Adrenal gland (tissue), 5 donors: ENCODE results near the gene KATNB1.

Source experiments
- POLR2A ChIP-seq, 2 donors: fragments of 450-650 bp; IDR thresholded peaks; one replicate each; pipeline ENCODE4 v1.6.1; 2017; ENCODE audit warnings: antibody characterized with exemption in 2 of 2, mild to moderate bottlenecking in 2 of 2, moderate library complexity in 1 of 2
- TF ChIP-seq, protein P1 (sequence below), 6 experiments: fragments of 450-650 bp in 4 of 6; fragments of 200-600 bp in 2 of 6; sonication (generic) in 1 of 6; IDR thresholded peaks; 1 replicate in 5 of 6; 2 replicates in 1 of 6; pipeline versions ENCODE4 v1.5.1 to v1.8.0; 2016 to 2021; ENCODE audit warnings: antibody characterized with exemption in 6 of 6, mild to moderate bottlenecking in 2 of 6, moderate library complexity in 1 of 6
- donor health status: DM: no; HTN: no; CAD: no.

GRCh38 chr16:57709663-57710062 lies 25.9 kb upstream of the KATNB1 start:
- TF ChIP-seq POLR2A (IDR thresholded peaks at IDR 0.05): no peak
- TF ChIP-seq, protein P1, sequence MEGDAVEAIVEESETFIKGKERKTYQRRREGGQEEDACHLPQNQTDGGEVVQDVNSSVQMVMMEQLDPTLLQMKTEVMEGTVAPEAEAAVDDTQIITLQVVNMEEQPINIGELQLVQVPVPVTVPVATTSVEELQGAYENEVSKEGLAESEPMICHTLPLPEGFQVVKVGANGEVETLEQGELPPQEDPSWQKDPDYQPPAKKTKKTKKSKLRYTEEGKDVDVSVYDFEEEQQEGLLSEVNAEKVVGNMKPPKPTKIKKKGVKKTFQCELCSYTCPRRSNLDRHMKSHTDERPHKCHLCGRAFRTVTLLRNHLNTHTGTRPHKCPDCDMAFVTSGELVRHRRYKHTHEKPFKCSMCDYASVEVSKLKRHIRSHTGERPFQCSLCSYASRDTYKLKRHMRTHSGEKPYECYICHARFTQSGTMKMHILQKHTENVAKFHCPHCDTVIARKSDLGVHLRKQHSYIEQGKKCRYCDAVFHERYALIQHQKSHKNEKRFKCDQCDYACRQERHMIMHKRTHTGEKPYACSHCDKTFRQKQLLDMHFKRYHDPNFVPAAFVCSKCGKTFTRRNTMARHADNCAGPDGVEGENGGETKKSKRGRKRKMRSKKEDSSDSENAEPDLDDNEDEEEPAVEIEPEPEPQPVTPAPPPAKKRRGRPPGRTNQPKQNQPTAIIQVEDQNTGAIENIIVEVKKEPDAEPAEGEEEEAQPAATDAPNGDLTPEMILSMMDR (IDR thresholded peaks at IDR 0.05): no peak
